ENCODE measurements around the gene RHOG. TPM values are rescaled to one million over a fixed set of nuclear protein-coding genes. Genes with fewer than 3 reads are reported as not detected.

The RHOG gene
- total and polyA plus RNA-seq, 9 of the 15 experiments (the other 6 are each of a cell fraction or from before 2014, with no cell fraction given) = 22.6 to 162 (median 80.3) TPM

- no peak for TF ChIP-seq FOS (IDR thresholded peaks at IDR 0.05; ENCODE audit: extremely low read depth, insufficient read length)
- no peak for TF ChIP-seq ZFP36 (IDR thresholded peaks at IDR 0.05; ENCODE audit: low read depth, low read length, partially characterized antibody)
- TF ChIP-seq NR2C1 (IDR thresholded peaks at IDR 0.05) = 0 out of 2 replicates have a peak, but pooled peaks have one; percentile 5
- TF ChIP-seq NR2C1 (tag; IDR thresholded peaks at IDR 0.05) = no peak
- peak; percentile 55; the same call in 1 of the 2 replicates for TF ChIP-seq NCOA1 (IDR thresholded peaks at IDR 0.05; ENCODE audit: low read depth)
- no peak for TF ChIP-seq SREBF1 (IDR thresholded peaks at IDR 0.05; ENCODE audit: borderline replicate concordance, low read depth, low read length)
- TF ChIP-seq RBM39 (optimal IDR thresholded peaks at IDR 0.05; ENCODE audit: low read depth, low read length) = no peak
- no peak for TF ChIP-seq ZNF655 (CRISPR knock-in tag; IDR thresholded peaks at IDR 0.05)
- TF ChIP-seq NONO (IDR thresholded peaks at IDR 0.05; ENCODE audit: low read depth in 2 of 2, low read length in 1 of 2) = no peak
- TF ChIP-seq NUFIP1 (IDR thresholded peaks at IDR 0.05; ENCODE audit: partially characterized antibody) = no peak
- no peak for TF ChIP-seq ZNF124 (CRISPR knock-in tag; IDR thresholded peaks at IDR 0.05)
- no peak for TF ChIP-seq CUX1 (CRISPR knock-in tag; IDR thresholded peaks at IDR 0.05)
- no peak for TF ChIP-seq SRSF9 (IDR thresholded peaks at IDR 0.05; ENCODE audit: borderline replicate concordance, low read depth, low read length)
- no peak for TF ChIP-seq CEBPZ (IDR thresholded peaks at IDR 0.05; ENCODE audit: borderline replicate concordance, low read depth, low read length)
- TF ChIP-seq JUND (IDR thresholded peaks at IDR 0.05; ENCODE audit: borderline replicate concordance, low read depth, low read length) = peak; percentile 42; the same call in 1 of the 2 replicates
- TF ChIP-seq JUND (tag; IDR thresholded peaks at IDR 0.05; ENCODE audit: borderline replicate concordance, low read depth, low read length) = no peak
- TF ChIP-seq ZFX (CRISPR knock-in tag; IDR thresholded peaks at IDR 0.05) = no peak
- TF ChIP-seq ZBED1 (IDR thresholded peaks at IDR 0.05) = no peak
- peak; percentile 86 for TF ChIP-seq DPF2 (IDR thresholded peaks at IDR 0.05)
- TF ChIP-seq HNRNPL (IDR thresholded peaks at IDR 0.05; ENCODE audit: low read depth, low read length) = no peak
- no peak for TF ChIP-seq CBFB (CRISPR knock-in tag; IDR thresholded peaks at IDR 0.05)
These were observed 25.4 kb upstream of the RHOG start (continued) for GRCh38 chr11:3866206-3866605.

Data from K562 (cell line).